ENCODE data around the gene AGAP5. TPM values are rescaled to one million over a fixed set of nuclear protein-coding genes. Genes with fewer than 3 reads are reported as not detected.
"Not testable (repeated sequence)": the region's sequence is repeated elsewhere in the genome, so short reads cannot be mapped to it uniquely, and the experiment has no call there.

The AGAP5 gene
- total RNA-seq, 1 experiment from 2014 or later = 2.3 TPM

DNA sequence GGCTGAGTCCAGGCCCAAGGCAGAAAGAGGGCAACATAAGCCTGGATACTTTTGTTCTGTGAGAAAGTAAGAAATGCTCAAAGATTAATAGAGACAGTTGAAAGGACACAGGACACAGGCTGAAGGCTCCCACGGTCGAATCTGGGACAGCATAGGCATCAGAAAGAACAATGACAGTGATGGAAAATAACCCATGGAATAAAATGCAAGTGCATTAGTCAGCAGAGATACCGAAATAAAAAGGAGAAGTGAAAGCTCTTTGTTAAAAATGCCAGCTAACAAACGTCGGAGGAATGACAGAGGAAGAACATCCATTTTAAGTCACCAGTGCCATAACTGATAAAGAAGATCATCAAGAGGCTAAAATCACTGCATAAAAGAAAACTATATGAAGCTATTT, 19.6 kb upstream of the AGAP5 start:
- in situ Hi-C loops (cut with HindIII; ENCODE audit: low pct_unique_long_range_greater_than_20kb, low sequenced_read_pairs) = no loop called here
- no peak for DNase-seq (ENCODE audit: low read depth, low spot score)

DNA sequence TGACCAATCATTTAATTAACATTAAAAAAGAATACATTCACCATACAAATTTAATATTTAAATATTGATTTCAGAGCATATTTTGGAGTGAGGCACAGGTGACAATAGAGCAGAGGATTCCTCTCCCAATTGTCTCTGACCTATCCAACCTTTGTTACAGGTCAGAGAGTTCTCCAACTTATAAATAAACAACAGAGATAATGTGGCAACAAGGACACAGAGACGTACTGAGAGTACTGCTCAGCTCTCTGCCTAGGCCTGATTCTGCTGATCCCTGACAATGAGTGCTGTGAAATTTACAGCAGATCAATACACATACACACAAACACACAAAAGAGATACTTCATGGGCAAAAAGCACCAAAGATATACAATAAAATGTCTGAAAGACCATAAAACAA, 18.3 kb upstream of the AGAP5 start:
- in situ Hi-C loops (cut with HindIII; ENCODE audit: low pct_unique_long_range_greater_than_20kb, low sequenced_read_pairs) = no loop called here
- DNase-seq (ENCODE audit: low read depth, low spot score) = no peak

- DNase-seq (ENCODE audit: low read depth, low spot score); in situ Hi-C loops (cut with HindIII; ENCODE audit: low pct_unique_long_range_greater_than_20kb, low sequenced_read_pairs): not testable (repeated sequence)
Observed at GRCh38 chr10:73715179-73716156, 17.6 kb upstream of the AGAP5 start.

GRCh38 chr10:73714483-73714882, 16.6 kb upstream of the AGAP5 start:
- DNase-seq (ENCODE audit: low read depth, low spot score); in situ Hi-C loops (cut with HindIII; ENCODE audit: low pct_unique_long_range_greater_than_20kb, low sequenced_read_pairs): not testable (repeated sequence)

DNA sequence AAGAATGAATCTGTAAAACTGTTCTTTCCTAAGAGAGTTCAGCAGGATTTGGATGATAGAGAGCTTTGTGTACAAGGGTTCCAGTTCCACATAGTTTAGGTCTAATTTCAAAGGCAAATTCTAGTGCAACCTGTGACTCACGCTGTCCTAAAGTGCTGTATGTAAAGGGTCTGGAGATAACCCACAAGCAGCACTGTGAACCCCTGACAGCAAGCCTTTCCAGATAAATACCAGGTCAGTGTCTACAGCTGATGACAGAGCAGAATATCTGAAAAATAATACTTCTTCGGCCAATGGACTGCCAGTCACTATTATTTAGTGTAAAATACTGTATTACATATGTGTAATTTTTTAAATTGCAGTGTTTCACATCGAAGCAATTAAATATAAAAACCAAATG, 16.0 kb upstream of the AGAP5 start:
- in situ Hi-C loops (cut with HindIII; ENCODE audit: low pct_unique_long_range_greater_than_20kb, low sequenced_read_pairs); DNase-seq (ENCODE audit: low read depth, low spot score): not testable (repeated sequence)

DNA sequence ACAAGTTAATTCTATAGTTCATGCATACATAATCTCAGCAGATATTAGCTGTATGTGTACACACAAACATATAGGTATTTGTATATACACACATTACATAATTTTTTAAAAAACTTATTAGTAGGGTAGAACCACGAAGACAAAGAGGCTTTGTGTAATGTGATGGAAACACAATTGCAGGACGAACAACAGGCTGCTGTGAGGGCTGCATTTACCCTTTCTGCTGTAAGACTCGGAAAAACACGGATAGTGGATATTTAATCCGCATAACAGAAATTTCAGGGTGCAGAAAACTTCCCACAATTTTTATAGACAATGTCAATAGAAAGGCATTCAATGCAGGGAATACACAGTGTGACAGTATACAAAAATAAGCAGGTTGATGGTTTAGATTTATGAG, 13.8 kb upstream of the AGAP5 start:
- DNase-seq (ENCODE audit: low read depth, low spot score) = peak; percentile 18
- in situ Hi-C loops (cut with HindIII; ENCODE audit: low pct_unique_long_range_greater_than_20kb, low sequenced_read_pairs) = not testable (repeated sequence)

GRCh38 chr10:73708122-73708521, 10.2 kb upstream of the AGAP5 start:
- in situ Hi-C loops (cut with HindIII; ENCODE audit: low pct_unique_long_range_greater_than_20kb, low sequenced_read_pairs); DNase-seq (ENCODE audit: low read depth, low spot score): not testable (repeated sequence)

- in situ Hi-C loops (cut with HindIII; ENCODE audit: low pct_unique_long_range_greater_than_20kb, low sequenced_read_pairs); DNase-seq (ENCODE audit: low read depth, low spot score): not testable (repeated sequence)
Observed at GRCh38 chr10:73707628-73708027, 9.7 kb upstream of the AGAP5 start.

DNA sequence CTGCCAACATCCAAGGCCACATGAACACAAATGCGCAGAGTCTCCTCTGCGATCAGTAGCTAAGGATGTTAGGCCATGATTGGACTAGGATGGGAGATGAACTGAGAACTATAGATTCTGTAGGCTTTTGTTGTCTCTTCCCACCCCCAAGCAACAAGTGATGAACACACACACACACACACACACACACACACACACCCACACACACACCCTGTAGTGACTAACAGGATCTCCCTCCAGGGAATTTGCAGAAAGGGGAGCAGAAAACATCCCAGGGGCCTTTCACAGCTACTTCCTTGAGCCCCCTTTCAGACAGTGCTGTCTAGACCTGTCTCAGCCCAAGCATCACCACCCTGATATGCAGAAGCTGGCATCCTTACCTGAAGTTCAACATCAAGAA, 8.6 kb upstream of the AGAP5 start:
- DNase-seq (ENCODE audit: low read depth, low spot score); in situ Hi-C loops (cut with HindIII; ENCODE audit: low pct_unique_long_range_greater_than_20kb, low sequenced_read_pairs): not testable (repeated sequence)

GRCh38 chr10:73705506-73706072, 7.7 kb upstream of the AGAP5 start:
- in situ Hi-C loops (cut with HindIII; ENCODE audit: low pct_unique_long_range_greater_than_20kb, low sequenced_read_pairs); DNase-seq (ENCODE audit: low read depth, low spot score): not testable (repeated sequence)

DNA sequence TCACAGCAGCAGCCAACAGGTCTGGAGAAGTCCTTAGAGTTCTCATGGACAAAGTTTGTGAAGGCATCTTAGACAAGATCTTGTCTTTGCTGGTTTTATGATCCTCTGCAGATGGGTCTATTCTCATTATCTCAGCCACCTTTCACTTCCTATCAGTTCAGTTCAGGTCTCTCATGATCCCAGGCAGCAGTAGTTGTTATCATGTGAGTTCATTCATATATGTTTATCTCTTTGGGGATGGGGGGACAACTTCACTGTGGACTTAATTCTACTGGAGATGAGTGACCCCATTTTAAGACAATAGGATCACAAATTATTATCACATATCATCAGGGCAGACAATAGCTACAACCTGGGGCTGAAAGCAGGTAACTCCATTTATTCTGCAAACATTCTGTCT, 6.0 kb upstream of the AGAP5 start:
- DNase-seq (ENCODE audit: low read depth, low spot score); in situ Hi-C loops (cut with HindIII; ENCODE audit: low pct_unique_long_range_greater_than_20kb, low sequenced_read_pairs): not testable (repeated sequence)

GRCh38 chr10:73698819-73699218, 910 bp upstream of the AGAP5 start:
- in situ Hi-C loops (cut with HindIII; ENCODE audit: low pct_unique_long_range_greater_than_20kb, low sequenced_read_pairs); DNase-seq (ENCODE audit: low read depth, low spot score): not testable (repeated sequence)

GRCh38 chr10:73695302-73695701, 2.6 kb downstream of the AGAP5 start:
- in situ Hi-C loops (cut with HindIII; ENCODE audit: low pct_unique_long_range_greater_than_20kb, low sequenced_read_pairs); DNase-seq (ENCODE audit: low read depth, low spot score): not testable (repeated sequence)

GRCh38 chr10:73690755-73691154, 7.2 kb downstream of the AGAP5 start:
- in situ Hi-C loops (cut with HindIII; ENCODE audit: low pct_unique_long_range_greater_than_20kb, low sequenced_read_pairs); DNase-seq (ENCODE audit: low read depth, low spot score): not testable (repeated sequence)

DNA sequence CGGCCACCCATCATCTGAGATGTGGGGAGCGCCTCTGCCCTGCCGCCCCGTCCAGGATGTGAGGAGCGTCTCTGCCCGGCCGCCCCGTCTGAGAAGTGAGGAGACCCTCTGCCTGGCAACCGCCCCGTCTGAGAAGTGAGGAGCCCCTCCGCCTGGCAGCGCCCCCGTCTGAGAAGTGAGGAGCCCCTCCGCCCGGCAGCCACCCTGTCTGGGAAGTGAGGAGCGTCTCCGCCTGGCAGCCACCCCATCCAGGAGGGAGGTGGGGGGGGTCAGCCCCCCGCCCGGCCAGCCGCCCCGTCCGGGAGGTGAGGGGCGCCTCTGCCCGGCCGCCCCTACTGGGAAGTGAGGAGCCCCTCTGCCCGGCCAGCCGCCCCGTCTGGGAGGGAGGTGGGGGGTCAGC, 8.3 kb downstream of the AGAP5 start:
- in situ Hi-C loops (cut with HindIII; ENCODE audit: low pct_unique_long_range_greater_than_20kb, low sequenced_read_pairs); DNase-seq (ENCODE audit: low read depth, low spot score): not testable (repeated sequence)

DNA sequence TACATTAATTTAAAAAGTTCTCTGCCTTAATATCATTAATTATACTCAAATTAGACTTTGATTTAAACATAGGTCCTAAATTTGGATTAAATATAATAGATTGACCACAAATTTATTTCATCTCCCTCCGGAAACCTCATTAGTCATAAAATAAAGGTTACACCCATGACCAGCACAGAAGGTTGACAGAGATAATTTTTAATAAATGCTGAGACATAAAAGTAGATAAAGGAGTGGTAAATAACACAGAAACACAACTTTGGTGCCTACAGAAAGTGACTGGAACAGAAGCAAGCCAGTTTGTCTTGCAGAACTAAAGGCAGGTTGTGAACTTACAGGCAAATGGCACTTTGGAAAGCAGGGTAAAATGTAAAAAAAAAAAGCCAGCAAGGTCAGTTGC, 10.3 kb downstream of the AGAP5 start:
- in situ Hi-C loops (cut with HindIII; ENCODE audit: low pct_unique_long_range_greater_than_20kb, low sequenced_read_pairs); DNase-seq (ENCODE audit: low read depth, low spot score): not testable (repeated sequence)

DNA sequence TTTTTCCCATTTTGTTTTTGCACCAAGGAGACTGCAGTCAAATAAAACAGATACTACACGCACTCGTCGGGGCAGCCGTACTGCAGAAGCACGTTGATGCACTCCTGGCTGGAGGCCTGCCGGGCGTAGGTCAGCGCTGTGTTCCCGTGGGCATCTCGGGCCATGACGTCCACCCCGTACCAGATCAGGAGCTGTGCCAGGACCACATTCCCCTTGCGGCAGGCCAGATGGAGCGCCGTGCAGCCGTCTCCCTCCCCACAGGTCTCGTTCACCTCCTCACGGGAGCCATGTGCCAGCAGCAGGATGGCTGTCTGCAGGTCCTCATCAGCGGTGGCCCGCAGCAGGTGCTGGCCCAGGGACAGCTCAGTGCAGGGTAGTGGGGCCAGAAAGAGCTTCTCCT, 23.4 kb downstream of the AGAP5 start:
- DNase-seq (ENCODE audit: low read depth, low spot score); in situ Hi-C loops (cut with HindIII; ENCODE audit: low pct_unique_long_range_greater_than_20kb, low sequenced_read_pairs): not testable (repeated sequence)

GRCh38 chr10:73668378-73668777, 29.5 kb downstream of the AGAP5 start:
- DNase-seq (ENCODE audit: low read depth, low spot score); in situ Hi-C loops (cut with HindIII; ENCODE audit: low pct_unique_long_range_greater_than_20kb, low sequenced_read_pairs): not testable (repeated sequence)

Measured in SK-MEL-5 (cell line).